VCaP (cell line): Measurements from ENCODE around the gene GFRAL.

Source experiments
- H3K27ac ChIP-seq: fragments of 450-650 bp; 2 replicates; pipeline ENCODE4 v1.5.1; 2017
- TF ChIP-seq, protein P1 (sequence below): fragments of 450-650 bp; conservative IDR thresholded peaks from 2 replicates; pipeline ENCODE4 v1.5.1; 2017; ENCODE audit warnings: mild to moderate bottlenecking, moderate library complexity

GFRAL gene

GRCh38 chr6:55433446-55434130 is 106.3 kb downstream of the GFRAL start:
- TF ChIP-seq, protein P1, sequence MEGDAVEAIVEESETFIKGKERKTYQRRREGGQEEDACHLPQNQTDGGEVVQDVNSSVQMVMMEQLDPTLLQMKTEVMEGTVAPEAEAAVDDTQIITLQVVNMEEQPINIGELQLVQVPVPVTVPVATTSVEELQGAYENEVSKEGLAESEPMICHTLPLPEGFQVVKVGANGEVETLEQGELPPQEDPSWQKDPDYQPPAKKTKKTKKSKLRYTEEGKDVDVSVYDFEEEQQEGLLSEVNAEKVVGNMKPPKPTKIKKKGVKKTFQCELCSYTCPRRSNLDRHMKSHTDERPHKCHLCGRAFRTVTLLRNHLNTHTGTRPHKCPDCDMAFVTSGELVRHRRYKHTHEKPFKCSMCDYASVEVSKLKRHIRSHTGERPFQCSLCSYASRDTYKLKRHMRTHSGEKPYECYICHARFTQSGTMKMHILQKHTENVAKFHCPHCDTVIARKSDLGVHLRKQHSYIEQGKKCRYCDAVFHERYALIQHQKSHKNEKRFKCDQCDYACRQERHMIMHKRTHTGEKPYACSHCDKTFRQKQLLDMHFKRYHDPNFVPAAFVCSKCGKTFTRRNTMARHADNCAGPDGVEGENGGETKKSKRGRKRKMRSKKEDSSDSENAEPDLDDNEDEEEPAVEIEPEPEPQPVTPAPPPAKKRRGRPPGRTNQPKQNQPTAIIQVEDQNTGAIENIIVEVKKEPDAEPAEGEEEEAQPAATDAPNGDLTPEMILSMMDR: no peak

DNA sequence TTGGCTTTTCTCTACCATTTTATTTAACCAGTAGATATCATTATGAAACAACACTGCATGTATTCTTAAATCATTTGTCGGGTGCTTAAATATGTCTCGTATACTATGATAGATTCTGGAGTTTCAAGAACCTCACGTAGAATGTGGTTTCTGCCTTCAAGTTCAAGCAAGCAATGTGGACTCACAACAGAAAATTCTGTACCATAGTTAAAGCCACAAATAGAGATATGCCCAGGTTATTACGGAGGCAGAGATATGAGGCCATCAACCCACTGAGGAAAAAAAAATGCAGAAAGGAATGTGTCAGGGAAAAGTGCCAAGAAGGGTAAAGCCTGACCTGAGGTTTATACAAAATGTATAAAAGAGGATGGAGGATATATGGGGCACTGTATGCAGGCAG is 109.9 kb downstream of the GFRAL start:
- H3K27ac ChIP-seq: no peak overlapping the region
- TF ChIP-seq, protein P1: no peak

More at GRCh38 chr6:55433446-55434130, 106.3 kb downstream of the GFRAL start:
- H3K27ac ChIP-seq: no peak overlapping the region

DNA sequence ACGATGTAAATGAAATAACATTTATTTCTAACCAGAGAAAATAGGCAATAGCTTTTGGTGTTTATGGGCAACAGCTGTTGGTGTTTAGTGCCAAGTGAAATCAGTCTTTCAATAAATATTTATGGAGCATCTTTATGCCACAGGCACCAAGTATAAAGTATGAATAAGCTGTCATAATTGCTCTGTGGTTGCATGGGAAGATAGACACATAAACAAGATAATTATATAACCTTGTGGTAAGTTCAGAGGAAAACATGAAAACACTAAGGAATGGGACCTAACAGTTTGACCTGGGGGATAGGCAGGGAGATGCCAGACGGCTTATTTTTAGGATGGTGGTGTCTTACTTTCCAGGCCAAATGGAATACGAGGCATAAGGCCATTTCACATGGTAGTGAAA is 110.9 kb downstream of the GFRAL start:
- H3K27ac ChIP-seq: no peak overlapping the region
- TF ChIP-seq, protein P1: no peak

GRCh38 chr6:55443238-55444134 is 116.2 kb downstream of the GFRAL start:
- TF ChIP-seq, protein P1: no peak
- no peak overlapping the region for H3K27ac ChIP-seq

- H3K27ac ChIP-seq: no peak overlapping the region
- TF ChIP-seq, protein P1: peak; percentile 81
Observed at GRCh38 chr6:55445648-55446204, 118.5 kb downstream of the GFRAL start.

GRCh38 chr6:55447891-55448290 is 120.6 kb downstream of the GFRAL start:
- no peak overlapping the region for H3K27ac ChIP-seq
- TF ChIP-seq, protein P1: no peak

GRCh38 chr6:55448451-55448850 is 121.2 kb downstream of the GFRAL start:
- H3K27ac ChIP-seq: no peak overlapping the region
- TF ChIP-seq, protein P1: no peak
